KOPT-K1 (cell line): ENCODE results near the gene TENM4.

ENCODE experiments used
- H3K27ac ChIP-seq: fragments of 200-600 bp; sonication (generic); 2 replicates; pipeline ENCODE4 v1.5.1; 2016; ENCODE audit warnings: antibody characterized with exemption, mild to moderate bottlenecking, low read depth, low read length; ENCODE audit not compliant: poor library complexity, severe bottlenecking
- H3K36me3 ChIP-seq: fragments of 200-600 bp; sonication (generic); 2 replicates; pipeline ENCODE4 v1.5.1; 2017; ENCODE audit warnings: antibody characterized with exemption, mild to moderate bottlenecking, low read length, moderate library complexity; ENCODE audit not compliant: insufficient read depth
- H3K9me3 ChIP-seq: fragments of 200-600 bp; sonication (generic); 2 replicates; pipeline ENCODE4 v1.5.1; 2017; ENCODE audit warnings: antibody characterized with exemption, low read length, mild to moderate bottlenecking; ENCODE audit not compliant: insufficient read depth, poor library complexity, severe bottlenecking

Gene TENM4

DNA sequence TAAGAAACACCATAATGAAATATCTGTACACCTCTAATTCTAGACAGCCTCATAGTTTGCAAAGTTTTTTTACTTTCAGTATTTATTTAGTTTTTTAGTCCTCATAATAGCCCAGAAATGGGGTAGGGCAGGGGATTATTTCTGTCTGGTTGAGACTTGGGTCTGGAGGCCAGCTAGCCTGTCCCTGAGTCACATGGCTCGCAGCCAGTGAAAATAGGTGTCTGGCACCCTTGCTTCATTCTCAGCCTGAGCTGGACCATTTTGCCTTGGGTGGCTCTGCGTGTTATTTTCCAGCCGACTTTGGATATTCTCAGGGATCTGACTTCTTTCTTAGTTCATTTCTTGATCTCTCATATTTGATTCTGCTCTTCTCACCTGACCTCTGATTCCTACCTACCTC is 742.2 kb downstream of the TENM4 start:
- H3K9me3 ChIP-seq: no peaks in the 10 kb centered on the region
- H3K36me3 ChIP-seq: no peaks in the 10 kb centered on the region
- no peak overlapping the region for H3K27ac ChIP-seq

DNA sequence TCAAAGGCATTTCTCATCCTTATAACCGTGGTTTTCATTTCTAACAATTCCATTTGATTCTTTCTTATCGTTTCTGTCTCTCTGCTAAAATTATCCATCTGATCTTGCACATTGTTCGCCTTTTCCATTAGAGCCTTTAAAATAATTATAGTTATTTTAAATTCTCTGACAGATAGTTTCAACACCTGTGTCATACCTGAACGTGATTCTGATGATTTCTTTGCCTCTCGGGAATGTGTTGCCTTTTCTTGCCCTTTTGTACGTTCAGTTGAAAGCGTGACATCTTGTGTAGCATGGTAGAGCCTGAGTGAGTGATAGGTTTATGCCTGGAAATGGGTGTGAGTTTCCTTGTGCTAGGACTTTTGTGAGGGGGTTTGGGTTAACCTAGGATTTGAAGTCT is 744.7 kb downstream of the TENM4 start:
- Histone ChIP-seq H3K27ac (no peak overlapping the region), H3K9me3 (no peaks in the 10 kb centered on the region), H3K36me3 (no peaks in the 10 kb centered on the region)

DNA sequence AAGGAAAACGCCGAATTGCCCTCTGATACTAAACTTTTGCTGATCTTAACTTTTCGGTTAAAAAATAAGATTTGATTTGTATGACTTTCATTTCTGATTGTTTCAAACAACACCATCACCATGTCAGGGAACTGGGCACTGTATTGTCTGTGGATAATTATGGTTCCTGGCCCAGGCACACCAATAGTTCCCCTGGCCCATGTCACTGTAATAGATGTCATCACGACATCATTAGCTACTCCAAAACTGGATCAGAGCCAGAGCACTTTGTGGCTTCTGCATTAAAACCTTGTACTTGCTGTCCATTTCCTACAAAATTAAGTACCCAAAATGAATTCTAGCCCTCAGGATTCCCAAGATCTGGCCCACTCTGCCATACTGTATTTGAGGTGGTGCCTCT is 746.7 kb downstream of the TENM4 start:
- Histone ChIP-seq H3K27ac (no peak overlapping the region), H3K36me3 (no peaks in the 10 kb centered on the region), H3K9me3 (no peaks in the 10 kb centered on the region)

DNA sequence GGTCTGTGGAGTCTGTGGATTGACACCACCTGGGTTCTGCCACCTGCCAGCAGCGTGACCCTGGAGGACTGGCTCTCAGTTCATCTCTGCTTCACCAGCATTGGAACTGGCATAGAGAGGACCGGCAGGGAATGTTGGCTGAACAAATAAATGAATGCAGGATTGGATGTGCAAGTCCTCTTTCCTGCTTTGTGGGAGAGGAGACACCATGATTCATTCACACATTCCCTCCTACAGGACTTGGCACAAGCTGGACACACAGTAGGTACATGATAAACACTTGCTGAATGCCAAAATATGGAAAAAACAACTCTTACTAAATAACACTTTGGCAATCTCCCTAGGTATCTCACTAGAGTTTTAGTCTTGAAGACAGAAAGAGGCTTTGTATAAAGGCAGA is 749.6 kb downstream of the TENM4 start:
- Histone ChIP-seq H3K9me3 (no peaks in the 10 kb centered on the region), H3K27ac (no peak overlapping the region), H3K36me3 (no peaks in the 10 kb centered on the region)

DNA sequence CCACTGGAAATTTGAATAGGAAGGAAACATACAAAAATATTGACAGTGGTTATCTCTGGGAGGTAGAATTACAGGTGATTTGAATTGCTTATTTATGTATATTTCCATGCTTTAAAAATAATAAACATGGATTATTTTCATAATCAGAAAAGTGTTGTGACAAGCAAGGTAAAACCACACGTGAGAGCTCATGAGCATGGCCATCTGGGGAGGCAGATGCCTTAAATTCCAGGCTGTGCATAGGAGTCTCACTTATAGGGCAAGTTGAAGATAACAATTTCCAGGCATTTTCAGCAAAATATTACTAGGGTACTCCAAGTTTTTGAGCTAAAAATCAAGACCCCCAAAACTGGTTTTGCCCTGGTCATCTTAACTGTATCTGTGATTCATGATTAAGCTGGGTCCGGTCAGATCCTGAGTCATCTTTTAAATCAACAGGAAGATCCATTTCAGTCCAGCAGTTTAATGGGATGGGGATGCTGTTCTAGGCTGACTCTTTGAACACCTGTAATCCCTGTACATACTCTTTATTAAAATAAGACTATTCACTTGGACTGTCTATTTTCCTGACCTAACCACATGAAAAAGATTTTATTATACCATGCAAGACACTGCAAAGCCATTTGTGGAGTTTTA is 750.4 kb downstream of the TENM4 start:
- Histone ChIP-seq H3K27ac (no peak overlapping the region), H3K9me3 (no peaks in the 10 kb centered on the region), H3K36me3 (no peaks in the 10 kb centered on the region)

DNA sequence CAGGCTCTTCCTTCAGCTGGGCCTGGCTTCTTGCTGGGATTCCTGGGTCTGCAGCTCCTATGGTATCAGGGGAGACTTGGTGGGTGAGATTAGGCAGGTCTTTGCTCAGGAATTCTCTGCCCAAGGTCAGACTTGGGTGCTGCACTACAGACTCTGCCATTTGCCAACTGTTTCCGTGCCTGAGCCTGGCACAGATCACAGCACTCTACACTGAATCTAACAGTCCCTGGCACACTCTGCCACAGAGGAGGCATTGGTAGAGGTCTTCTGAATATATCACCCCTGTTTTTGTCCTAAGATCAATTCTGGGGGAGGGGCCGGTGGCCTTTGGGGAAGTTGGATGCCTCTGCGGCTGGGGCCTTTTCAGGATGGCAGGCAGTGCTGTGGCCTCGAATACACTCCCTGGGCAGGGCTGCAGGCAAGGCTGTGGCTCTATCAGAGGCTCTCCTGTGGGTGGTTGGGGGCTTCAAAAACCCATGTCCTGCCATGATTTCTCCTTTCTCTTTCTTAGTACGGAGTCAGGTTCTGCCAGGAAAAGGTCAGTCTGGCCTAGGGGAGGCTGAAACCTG is 751.2 kb downstream of the TENM4 start:
- H3K9me3 ChIP-seq: no peaks in the 10 kb centered on the region
- no peaks in the 10 kb centered on the region for H3K36me3 ChIP-seq
- no peak overlapping the region for H3K27ac ChIP-seq

DNA sequence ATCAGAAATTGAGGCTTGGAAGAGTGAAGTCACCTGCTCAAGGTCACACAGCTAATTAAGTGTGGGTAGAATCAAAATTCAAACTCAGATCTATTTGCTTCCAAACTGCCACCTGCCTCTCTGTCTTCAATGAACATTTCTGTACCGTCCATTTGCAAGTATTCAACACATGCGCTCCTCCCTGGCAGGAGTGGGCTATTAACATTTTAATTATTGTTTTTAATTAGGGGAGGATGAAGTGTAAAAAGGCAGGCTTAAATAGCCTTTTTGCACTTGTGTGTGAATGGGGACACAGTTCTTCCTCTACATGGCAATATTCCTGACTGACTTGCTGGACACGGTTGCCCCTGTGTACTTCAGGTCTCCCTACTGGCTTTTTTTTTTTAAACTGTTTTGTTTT is 751.7 kb downstream of the TENM4 start:
- Histone ChIP-seq H3K9me3 (no peaks in the 10 kb centered on the region), H3K36me3 (no peaks in the 10 kb centered on the region), H3K27ac (no peak overlapping the region)

DNA sequence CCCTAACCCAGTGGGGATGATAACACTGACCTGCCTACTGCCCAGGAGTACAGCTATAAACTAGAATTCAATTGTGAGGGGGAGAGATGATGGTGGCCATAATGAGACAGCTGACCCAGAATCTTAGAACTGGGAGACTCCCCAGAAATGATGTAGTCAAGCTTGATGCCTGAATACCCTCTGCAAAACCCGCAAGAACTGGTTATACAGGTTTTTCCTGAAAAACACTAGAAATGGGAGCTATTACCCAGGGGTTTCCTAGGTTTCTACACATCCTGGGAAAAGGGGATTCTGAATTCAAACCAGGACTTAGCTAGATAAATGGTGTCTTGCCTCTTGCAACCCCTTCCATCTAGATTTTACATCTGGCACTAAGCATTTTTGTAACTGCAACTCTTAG is 752.4 kb downstream of the TENM4 start:
- Histone ChIP-seq H3K9me3 (no peaks in the 10 kb centered on the region), H3K27ac (no peak overlapping the region), H3K36me3 (no peaks in the 10 kb centered on the region)

DNA sequence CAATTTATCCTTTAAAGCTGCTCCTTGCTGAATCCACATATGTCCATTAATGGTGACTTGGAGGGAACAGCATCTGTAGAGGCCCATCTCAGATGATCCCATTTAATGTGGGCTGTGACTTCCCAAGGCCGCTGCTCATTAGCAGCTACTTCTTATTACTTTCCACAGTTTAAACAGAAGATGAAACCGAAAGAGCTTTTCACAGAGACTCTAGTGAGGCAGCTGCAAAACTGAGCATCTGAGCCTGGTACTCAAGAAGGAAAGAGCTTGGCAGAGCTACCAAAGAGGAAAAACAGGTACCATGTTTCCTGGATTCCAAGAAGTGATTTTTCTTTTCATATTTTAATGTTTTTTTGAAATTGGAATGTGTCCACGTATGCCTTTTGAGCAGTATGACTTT is 755.7 kb downstream of the TENM4 start:
- Histone ChIP-seq H3K27ac (no peak overlapping the region), H3K9me3 (no peaks in the 10 kb centered on the region), H3K36me3 (no peaks in the 10 kb centered on the region)

DNA sequence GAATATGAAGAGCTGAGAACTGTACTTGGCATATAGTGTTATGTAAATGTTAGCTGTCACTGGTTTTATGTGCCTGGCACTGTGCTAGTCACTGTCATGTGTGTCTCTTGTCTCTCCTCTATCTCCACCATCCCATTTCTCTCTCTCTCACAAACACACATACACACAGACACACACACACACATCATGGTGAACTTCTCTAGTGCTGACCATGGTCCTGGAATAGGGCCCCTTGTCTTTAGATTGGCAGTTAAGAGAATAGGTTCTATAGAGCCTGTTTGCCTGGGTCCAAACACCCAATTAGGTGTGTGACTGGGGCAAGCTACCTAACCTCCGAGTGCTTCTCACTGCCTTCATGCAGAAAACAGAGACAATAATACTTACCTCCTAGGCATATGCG is 756.5 kb downstream of the TENM4 start:
- Histone ChIP-seq H3K27ac (no peak overlapping the region), H3K36me3 (no peaks in the 10 kb centered on the region), H3K9me3 (no peaks in the 10 kb centered on the region)

DNA sequence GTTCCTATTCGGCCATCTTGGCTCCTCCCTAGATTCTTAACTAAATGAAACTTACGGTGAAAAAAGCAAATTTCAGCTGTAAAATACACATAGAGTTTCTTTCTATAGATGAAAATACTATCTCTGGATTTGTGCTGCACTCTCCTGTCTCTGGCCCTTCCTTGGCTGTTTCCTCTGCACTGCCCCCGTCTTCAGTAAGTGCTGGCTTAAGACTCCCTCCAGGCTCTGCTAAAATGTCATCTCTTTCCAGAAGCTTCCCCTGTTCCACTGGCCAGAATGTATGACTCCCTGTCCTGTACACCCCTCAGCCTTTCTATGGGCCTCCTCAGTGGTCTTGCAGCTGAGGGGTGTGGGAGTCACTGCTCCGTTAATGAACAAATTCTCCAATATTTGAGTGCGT is 757.1 kb downstream of the TENM4 start:
- Histone ChIP-seq H3K9me3 (no peaks in the 10 kb centered on the region), H3K27ac (no peak overlapping the region), H3K36me3 (no peaks in the 10 kb centered on the region)

DNA sequence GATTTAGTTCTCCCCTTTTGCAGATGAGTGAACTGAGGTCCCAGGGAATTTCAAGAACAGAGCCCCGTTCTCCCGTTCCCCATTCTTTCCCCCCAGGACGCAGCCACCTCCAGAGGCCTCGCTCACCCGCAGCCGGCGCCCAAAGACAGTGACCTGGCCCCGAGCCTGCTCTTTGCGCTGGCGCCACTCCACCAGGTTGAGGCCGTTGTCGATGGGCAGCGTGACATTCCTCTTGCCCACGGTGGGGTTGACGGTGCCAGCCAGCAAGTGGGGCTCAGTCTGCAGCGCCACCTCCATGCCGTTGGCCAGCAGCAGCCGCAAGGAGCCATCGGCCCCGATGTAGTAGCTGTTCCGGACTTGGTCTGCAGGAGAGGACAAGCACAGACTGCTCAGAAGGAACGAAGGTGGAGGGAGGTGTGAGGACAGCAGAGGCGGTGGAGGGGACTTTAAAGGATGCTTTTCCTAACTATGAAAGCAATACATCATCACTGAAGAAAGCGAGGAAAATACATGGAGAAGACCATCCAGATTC is 764.7 kb downstream of the TENM4 start:
- H3K9me3 ChIP-seq: no peaks in the 10 kb centered on the region
- no peak overlapping the region for H3K27ac ChIP-seq
- no peaks in the 10 kb centered on the region for H3K36me3 ChIP-seq

DNA sequence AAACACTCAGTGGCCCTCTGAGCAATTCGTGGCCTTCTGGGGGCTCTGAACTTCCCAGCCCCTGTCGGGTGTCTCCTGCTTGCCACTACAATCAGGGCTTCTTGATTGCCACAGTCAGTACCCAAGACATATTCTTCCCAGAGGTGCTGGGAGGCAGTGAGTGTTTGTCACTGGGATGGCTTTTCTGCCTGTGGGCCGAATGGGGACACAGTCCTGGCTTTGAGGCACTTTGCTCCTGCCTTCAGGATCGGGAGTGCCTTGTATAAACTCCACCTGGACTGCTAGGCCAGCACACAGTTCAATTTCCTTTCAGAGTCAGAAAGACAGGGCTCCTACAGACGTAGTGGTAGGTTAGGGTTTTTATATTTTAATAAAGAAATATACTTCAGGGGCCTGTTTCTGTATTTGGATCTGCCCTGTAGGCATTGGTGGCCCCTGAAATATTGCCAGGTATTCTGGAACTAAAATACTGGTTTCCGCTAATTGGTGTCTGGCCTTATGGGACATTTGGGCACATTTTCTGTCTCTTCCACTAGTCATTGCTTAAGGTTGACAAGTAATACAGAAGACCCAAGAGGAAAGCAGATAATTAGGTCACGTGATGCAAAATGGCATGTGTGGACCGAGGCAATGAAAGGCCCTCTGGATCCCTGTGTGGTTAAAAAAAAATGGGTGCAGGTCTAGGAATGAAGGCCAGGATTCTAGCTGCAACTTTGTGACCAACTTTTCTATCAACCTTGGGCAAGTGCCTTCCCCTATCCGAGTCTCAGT is 767.8 kb downstream of the TENM4 start:
- no peaks in the 10 kb centered on the region for H3K36me3 ChIP-seq

DNA sequence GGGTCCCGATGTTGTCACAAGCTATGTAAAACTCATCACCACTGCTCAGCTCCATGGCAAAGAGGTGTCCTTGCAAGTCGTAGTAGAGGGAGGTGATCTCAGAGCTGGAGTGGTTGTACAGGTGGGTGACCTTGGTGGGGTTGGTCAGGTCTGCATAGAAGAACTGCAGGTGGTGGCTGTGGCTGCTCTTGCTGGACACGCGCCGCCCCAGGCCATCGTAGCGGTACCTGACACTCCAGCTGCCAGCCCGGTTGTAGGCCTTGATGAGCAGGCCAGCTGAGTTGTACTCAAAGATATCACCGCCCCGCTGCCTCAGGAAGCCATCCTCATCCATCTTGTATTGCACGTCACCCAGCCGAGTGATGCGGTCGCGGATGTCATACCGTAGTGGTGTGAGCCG is 771.6 kb downstream of the TENM4 start:
- H3K27ac ChIP-seq: no peak overlapping the region
- H3K9me3 ChIP-seq: no peaks in the 10 kb centered on the region
- no peaks in the 10 kb centered on the region for H3K36me3 ChIP-seq

More for the DNA sequence above, 767.8 kb downstream of the TENM4 start:
- H3K27ac ChIP-seq: no peak overlapping the region
- H3K9me3 ChIP-seq: no peaks in the 10 kb centered on the region

DNA sequence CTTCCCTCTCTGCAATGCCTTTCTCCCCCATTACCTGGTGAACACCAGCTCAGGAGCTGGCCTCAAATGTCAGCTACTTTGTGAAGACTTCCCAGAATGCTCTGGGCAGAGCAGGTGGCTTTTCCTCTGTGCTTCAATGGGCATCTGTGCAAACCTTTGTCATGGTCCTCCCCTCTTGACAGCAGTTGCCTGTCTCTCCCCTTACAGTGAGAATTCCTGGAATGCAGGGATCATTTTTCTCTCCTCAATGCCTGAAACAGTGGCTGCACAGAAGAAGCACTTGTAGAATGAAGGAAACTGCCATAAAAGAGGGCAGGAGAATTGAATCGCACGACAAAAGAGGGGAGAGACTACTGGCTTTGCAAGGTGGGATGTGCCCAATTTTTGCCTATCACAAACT is 773.4 kb downstream of the TENM4 start:
- Histone ChIP-seq H3K9me3 (no peaks in the 10 kb centered on the region), H3K27ac (no peak overlapping the region), H3K36me3 (no peaks in the 10 kb centered on the region)
